Endothelial cell of hepatic sinusoid (primary cell): ENCODE data around the gene GTF2I.
"Not testable (repeated sequence)": the region's sequence is repeated elsewhere in the genome, so short reads cannot be mapped to it uniquely, and the experiment has no call there.

Experiments used
- in situ Hi-C: cut with HindIII; loops from 2 replicates; pipeline ENCODE4 v1.10.0; 2017; ENCODE audit warnings: low sequenced_read_pairs

The GTF2I gene

DNA sequence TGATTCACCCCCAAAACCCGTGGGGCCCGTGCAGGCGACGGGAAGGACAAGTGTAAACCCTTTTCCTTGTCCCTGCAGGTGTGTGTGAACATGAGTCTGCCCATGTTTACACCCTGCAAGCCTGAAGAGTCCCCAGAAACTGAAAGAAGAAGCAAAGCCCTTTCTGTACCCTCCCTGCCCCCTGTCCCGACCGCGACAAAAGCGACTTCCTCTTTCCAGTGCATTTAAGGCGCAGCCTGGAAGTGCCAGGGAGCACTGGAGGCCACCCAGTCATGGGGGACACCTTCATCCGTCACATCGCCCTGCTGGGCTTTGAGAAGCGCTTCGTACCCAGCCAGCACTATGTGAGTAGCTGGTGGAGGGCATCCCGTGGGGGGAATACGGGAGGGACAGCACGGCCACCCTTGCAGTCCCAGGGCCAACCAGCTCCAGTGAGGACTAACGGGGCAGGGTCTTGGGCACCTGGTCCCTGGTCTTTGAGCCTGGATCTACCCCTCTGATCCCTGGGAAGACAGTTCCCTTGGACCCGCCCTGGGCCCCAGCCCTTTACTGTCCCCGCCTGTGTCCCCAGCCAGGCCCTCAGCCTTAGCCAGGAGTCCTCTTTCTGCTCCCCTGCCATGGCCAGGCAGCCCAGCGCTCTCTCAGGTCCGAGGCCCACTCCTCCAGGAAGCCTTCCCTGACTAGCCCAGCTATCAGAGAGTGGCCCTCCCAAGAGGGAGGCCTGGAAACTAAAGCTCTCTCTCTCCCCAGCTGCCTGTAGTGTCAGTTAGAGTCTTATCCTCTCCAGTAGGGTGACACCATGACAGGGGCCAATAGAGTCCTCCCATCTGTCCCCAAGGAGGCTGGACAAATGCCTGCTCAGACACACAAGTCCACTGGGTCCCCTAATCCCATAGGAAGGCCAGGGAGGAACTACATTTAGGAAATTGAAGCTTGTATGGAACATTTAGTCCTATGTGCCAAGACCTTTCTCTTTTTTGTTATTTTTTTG is 116.5 kb downstream of the GTF2I start, which contains the start of gene NCF1:
NCF1 (plus strand) TSS at position 252 of the 991 bp plus-strand sequence; CDS start at position 273, 21 bp downstream.
- in situ Hi-C loops: not testable (repeated sequence)

DNA sequence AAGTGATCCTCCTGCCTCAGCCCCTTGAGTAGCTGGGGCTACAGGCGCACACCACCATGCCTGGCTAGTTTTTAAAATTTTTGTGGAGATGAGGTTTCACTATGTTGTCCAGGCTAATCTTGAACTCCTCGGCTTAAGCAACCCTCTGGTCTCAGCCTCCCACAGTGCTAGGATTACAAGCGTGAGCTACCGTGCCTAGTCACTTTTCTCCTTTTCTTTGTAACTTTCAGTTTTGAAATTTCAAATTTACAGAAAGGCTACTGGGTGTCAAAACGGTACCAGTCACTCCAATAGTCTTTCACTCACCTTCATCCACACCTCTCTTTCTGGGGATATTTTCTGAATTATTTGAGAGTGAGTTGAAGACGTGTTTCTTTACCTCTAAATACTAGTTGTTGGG is 117.6 kb downstream of the GTF2I start:
- in situ Hi-C loops: not testable (repeated sequence)

GRCh38 chr7:74779053-74779452 is 121.5 kb downstream of the GTF2I start:
- in situ Hi-C loops: not testable (repeated sequence)

DNA sequence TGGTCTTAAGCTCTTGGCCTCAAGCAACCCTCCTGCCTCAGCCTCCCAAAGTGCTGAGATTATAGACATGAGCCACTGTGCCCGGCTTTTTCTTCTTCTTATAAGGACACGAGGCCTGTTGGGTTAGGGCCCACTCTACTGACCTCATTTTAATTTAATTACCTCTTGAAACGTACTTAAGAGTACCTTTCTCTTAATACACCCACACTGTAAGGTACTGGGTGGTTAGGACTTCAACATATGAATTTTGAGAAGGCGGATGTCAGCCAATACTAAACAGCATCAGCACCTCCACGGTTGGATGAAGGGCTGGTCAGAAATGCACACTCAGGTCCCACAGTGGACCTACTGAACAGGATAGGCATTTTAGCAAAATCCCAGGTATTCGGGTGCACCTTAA is 124.2 kb downstream of the GTF2I start:
- in situ Hi-C loops: not testable (repeated sequence)

- in situ Hi-C loops: not testable (repeated sequence)
Observed at GRCh38 chr7:74783595-74783994, 126.1 kb downstream of the GTF2I start.

DNA sequence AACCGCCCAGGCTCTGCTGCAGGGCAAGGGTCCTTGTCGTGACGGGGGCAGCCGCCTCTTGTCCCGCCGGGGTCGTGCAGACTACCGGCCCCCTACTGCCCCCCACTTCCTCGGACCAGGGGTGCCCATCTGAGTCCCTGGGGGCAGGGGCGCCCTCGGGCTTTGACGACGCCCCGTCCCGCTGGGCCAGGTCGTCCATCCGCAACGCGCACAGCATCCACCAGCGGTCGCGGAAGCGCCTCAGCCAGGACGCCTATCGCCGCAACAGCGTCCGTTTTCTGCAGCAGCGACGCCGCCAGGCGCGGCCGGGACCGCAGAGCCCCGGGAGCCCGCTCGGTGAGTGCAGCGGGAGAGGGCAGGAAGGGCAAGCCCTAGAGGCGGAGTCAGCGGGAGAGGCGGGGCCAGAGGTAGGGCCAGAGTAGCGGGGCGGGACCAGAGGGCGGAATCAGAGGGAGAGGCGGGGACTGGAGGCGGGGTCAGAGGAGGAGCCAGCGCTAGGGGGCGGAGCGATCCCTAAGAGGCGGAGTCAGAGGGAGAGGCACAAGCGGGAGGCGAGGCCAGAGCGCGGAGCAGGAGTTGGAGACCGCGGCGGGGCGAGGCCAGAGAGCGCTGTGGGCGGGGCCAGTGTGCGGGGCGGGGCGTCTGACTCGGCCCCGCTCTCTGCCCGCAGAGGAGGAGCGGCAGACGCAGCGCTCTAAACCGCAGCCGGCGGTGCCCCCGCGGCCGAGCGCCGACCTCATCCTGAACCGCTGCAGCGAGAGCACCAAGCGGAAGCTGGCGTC is 131.0 kb downstream of the GTF2I start:
- in situ Hi-C loops: not testable (repeated sequence)

DNA sequence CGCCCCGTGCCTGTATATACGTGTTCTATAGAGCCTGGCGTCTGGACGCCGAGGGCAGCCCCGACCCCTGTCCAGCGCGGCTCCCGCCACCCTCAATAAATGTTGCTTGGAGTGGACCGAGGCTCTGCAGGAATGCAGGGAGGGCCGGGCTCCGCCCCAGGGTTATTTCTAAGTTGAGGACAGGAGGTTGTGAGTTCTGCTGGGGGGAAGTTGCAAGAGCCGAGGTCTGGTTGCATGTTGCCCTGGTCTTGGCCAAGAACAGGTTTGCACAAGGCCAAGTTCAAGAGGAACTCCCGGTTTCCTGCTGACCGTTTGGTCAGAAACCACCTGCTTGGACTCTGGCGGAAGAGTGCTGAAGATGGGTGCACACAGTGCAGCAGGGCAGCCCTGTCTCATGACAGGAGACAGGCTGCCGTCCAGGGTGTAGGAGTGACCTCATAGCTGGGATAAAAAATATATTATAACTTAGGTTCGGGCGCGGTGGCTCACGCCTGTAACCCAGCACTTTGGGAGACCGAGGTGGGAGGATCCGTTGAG is 131.8 kb downstream of the GTF2I start:
- in situ Hi-C loops: not testable (repeated sequence)

- in situ Hi-C loops: not testable (repeated sequence)
Observed at GRCh38 chr7:74797848-74798622, 140.5 kb downstream of the GTF2I start.

DNA sequence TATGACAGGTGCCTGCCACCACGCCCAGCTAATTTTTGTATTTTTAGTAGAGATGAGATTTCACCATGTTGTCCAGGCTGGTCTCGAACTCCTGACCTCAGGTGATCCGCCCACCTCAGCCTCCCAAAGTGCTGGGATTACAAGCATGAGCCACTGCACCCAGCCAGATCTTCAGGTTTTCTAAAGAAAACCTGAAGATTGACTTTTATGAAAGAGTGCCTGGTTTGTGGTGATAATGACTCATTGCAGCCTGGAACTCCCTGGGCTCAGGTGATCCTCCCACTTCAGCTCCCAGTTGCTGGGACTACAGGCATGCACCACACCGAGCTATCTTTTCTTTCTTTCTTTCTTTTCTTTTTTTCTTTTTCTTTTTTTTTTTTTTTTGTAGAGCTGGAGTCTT is 141.1 kb downstream of the GTF2I start:
- in situ Hi-C loops: not testable (repeated sequence)
